Heart left ventricle (tissue), 13 donors: ENCODE measurements around the gene TNFRSF4.

Source experiments
- CTCF ChIP-seq, 12 donors: fragments of 200-600 bp; sonication (generic) in 4 of 12; IDR thresholded peaks; one replicate each; pipeline versions ENCODE4 v1.5.0 to v1.8.0; 2018 to 2022; ENCODE audit warnings: antibody characterized with exemption in 12 of 12, mild to moderate bottlenecking in 5 of 12
- POLR2A ChIP-seq, 2 donors: fragments of 450-650 bp; IDR thresholded peaks; one replicate each; pipeline ENCODE4 v1.6.1; 2017; ENCODE audit warnings: antibody characterized with exemption in 2 of 2, mild to moderate bottlenecking in 2 of 2, moderate library complexity in 2 of 2
- donor health status: ischemic (EF 13 %, LVEDD 7.1; RV severe dilation, severe dysfunction).
- donor health status: DM: no; HTN: yes; CAD: no.
- donor health status: DM: no; HTN: no; CAD: no.
- donor health status: ischemic (EF 25% LVEDD 6.9; RV normal size, moderate dysfunction).
- donor health status: ischemic (EF 25% LVEDD 5.7; RV mildly dilated, moderate dysfunction).
- donor health status: ischemic (EF 35%, LVEDD 5.7; RV mildly dilated, moderate dysfunction).
- donor health status: nonischemic (EF 11% LVEDD 7.7; RV severe dilation, severe dysfunction).
- donor health status: DM: yes; HTN: yes; CAD: no.
- donor health status: PGD.
- donor health status: ischemic (EF 29% LVEDD 5.4; RV normal size, mild dysfunction).
- donor health status: nonischemic (EF 23%, LVEDD 6.1; RV moderate dilation, normal function).

GRCh38 chr1:1163538-1164070 lies 50.3 kb downstream of the TNFRSF4 start:
- TF ChIP-seq CTCF (IDR thresholded peaks at IDR 0.05) (no peak), POLR2A (IDR thresholded peaks at IDR 0.05) (no peak)
